ENCODE results near the gene MEGF6.
A peak's percentile ranks its signal among the peaks of the same experiment; 100 is the strongest.

Gene MEGF6

DNA sequence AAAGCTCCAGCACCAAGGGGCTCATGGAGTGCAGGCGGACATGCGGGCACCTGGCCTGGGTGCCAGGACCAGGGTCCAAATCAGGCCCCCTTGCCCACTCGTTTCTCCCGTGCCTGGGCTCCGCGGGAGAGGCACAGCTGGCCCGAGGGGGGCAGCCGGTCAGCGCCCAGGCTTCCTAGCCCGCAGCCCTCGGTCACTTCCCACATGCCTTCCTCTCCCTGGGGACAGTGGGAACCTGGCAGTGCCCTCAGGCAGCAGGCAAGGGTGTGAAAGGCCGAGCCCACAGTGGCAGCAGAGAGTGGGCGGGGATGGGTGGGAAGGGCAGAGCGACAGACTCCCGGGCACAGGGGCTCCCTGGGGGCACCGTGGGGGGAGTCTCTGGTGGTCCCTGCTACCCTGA is 69.8 kb downstream of the MEGF6 start:
- Mint-ChIP-seq H3K36me3 (no peaks in the 10 kb centered on the region), H3K4me1 (peaks cover 9 to 19% of the 10 kb centered on the region in 2 donors), H3K27me3 (no peaks in the 10 kb centered on the region), H3K27ac (no peak overlapping the region), H3K9me3 (no peaks in the 10 kb centered on the region), H3K4me3 (no peak overlapping the region)
- ATAC-seq (replicated peaks), result no peak
- no peak for DNase-seq

DNA sequence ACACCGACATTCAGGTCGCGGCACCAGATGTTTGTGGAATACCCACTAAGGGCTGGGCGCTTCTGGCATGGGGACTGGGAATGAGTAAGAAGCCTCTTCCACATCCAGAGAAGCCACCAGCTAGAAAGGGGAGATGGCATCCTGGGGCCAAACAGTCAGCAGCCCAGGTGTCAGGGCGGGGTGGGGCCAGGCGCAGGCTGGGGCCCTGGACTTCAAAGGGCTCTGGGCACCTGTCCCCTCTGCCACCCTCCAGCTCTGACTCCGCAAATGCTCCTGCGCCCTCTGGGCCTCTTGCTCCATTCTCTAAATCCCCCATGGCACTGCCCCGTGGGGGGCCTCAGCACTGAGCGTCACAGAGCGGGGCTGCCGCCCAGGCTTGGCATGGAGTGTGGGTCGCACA is 70.4 kb downstream of the MEGF6 start:
- Mint-ChIP-seq H3K9me3 (no peaks in the 10 kb centered on the region), H3K27me3 (no peaks in the 10 kb centered on the region), H3K4me3 (no peak overlapping the region), H3K4me1 (peaks cover 9 to 19% of the 10 kb centered on the region in 2 donors), H3K27ac (peak overlapping the region; percentile 59), H3K36me3 (no peaks in the 10 kb centered on the region)
- ATAC-seq (replicated peaks) (no peak), DNase-seq (no peak)

DNA sequence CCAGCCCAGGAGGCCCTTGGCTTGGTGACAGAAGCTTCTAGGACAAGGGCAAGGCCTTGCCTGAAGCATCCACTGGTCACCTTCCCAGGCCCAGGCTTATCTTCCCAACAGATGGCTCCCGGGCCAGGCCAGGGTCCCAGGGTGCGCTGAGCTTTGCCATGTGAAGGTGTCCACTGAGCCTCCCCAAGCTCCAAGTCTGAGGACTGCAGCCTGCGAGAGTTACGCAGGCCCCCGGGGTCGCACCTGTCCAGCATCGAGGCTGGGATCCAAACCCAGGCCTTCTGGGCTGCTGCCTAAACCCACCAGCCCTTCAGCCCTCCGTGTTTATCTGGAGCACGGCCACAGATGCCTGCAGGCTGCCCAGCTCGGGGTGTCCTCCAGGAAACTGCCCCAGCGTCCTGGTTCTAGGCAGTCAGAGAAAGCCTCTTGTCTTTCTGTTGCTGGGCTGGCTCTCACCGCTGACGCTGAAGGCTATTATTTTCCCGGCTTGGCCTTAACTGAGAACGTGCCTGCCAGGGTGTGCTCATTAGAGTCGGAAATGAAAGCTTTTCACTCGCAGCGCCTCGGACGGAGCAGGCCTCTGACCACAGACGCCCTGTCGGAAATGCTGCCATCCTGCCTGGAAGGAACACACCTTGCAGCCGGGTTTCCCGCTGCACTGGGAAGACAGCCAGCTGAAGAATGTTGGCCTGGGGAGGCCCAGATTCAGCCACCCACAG is 71.4 kb downstream of the MEGF6 start:
- ATAC-seq (replicated peaks) (no peak), DNase-seq (no peak)
- no peaks in the 10 kb centered on the region for H3K27me3 Mint-ChIP-seq
- H3K4me3 Mint-ChIP-seq, result no peak overlapping the region
- no peaks in the 10 kb centered on the region for H3K9me3 Mint-ChIP-seq
- H3K27ac Mint-ChIP-seq, result no peak overlapping the region
- H3K4me1 Mint-ChIP-seq, result peaks cover 9 to 19% of the 10 kb centered on the region in 2 donors
- no peaks in the 10 kb centered on the region for H3K36me3 Mint-ChIP-seq

DNA sequence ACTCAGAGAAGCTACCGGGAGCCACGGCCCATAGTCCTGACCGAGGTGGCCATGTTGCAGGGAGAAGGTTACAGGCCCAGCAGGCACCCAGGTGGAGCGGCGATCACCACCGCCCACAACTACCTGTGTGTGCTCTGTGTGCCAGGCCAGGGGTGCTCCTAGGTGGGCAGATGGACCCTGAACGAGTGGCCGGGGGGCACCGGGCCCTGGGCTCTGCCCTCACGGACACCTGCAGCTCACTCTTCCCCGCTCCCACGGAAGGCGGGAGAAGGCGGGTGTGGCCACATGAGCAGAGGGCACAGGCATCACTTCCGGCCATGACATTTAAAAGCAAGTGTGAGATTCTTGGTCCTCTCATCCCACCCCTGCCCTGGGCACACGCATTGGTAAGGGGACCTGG is 73.9 kb downstream of the MEGF6 start:
- no peaks in the 10 kb centered on the region for H3K27me3 Mint-ChIP-seq
- peaks cover 9 to 20% of the 10 kb centered on the region in 2 donors for H3K4me1 Mint-ChIP-seq
- H3K27ac Mint-ChIP-seq, result no peak overlapping the region
- H3K4me3 Mint-ChIP-seq, result no peak overlapping the region
- no peak for DNase-seq
- H3K9me3 Mint-ChIP-seq, result no peaks in the 10 kb centered on the region
- no peak for ATAC-seq (replicated peaks)
- H3K36me3 Mint-ChIP-seq, result no peaks in the 10 kb centered on the region

DNA sequence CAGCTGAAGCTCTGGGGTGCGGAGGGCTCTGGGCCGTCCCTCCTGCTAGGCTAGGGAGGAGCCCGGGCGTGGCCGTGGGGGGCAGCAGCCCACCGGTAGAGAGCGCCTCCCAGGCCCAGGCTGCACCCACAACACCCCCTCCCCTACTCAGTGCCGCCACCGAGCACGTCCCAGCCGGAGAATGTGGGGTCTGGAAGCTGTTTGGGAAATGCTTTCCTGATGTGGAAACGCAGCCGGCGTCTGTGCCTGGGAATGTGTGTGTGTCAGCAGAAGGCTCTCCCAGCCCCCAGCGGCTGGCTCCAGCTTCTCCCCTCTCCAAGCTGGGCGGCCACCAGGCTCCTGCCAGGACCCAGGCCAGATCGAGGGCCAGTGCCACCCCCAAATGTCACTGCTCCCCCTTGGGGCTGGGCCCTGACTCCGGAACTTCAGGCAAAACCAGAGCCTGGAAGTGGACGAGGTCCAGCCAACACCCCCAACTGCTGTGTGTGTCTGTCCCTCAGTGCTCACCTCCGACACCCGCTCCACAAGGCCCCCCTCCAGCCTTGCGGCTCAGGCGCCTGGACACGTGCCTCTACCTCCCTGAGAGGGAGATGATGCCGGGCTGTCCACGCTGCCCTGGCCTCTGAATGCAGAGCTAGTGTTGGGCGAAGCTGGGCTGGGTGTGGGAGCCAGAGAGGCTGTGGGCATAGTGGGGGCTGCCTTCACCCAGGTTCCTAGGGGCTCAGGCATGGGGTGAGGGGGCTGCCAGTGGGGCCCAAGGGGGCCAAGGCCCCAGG is 74.7 kb downstream of the MEGF6 start:
- Mint-ChIP-seq H3K4me1 (peaks cover 9 to 28% of the 10 kb centered on the region in 2 donors), H3K27me3 (no peaks in the 10 kb centered on the region), H3K36me3 (no peaks in the 10 kb centered on the region), H3K4me3 (no peak overlapping the region), H3K9me3 (no peaks in the 10 kb centered on the region), H3K27ac (no peak overlapping the region)
- DNase-seq (no peak), ATAC-seq (replicated peaks) (no peak)

DNA sequence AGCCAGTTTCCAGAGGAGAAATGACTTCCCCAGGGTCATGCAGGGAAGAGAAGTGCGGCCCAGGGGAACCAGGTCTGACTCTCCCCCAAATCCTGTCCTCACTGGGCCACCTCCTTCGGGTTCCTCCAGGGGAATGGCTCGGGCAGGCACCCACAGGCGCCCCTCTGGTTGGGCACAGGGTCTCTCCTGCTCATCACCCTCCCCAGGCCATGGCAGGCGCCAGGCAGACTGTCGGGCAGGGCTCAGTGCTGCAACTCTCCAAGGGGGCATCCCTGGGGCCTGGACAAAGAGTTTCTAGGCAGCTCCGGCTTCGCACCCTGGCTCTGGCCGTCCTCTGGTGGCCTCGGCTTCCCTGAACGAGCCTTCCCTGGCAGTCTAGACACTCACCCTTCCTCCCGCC is 75.6 kb downstream of the MEGF6 start:
- ATAC-seq (replicated peaks), result no peak

DNA sequence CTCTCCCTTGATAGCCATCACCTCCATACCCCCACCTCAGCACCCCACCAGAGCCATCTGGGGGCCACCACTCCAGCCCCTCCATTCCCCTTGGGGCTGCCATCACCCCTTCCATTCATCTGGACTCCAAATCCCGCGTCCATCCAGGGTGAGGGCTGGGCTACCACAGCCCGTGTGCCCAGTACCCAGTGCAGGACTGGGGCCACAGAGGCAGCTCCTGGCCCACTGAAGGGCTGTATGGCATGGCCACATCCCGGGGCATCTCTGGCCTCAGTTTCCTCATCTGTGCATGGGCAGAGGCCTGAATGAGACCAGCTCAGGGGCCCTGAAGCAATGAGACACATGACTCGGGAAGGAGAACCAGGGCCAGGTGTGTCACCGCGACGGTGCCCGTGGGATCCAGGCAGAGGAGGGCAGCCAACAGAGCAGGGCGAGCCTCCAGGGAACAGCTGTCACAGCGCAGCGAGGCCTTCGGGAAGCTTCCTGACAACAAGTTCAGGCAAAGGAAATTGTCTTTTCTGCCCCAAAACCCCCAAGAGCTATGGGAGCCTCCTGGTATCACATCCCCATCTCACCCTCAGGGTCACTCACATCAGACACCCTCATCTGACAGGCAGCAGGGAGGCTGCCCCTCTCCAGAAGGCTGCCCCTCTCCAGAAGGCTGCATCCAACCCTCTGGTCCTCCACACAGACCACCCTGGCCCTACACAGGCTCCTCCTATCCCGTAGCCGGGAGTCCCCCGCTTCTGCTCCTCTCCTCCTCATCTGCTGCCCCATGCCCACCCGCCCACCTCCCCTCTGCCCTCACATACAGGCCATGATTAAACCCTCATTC is 76.3 kb downstream of the MEGF6 start:
- H3K36me3 Mint-ChIP-seq, result no peaks in the 10 kb centered on the region

More for the DNA sequence above, 75.6 kb downstream of the MEGF6 start:
- Mint-ChIP-seq H3K36me3 (no peaks in the 10 kb centered on the region), H3K9me3 (no peaks in the 10 kb centered on the region), H3K4me1 (peaks cover 12 to 33% of the 10 kb centered on the region in 2 donors), H3K4me3 (no peak overlapping the region), H3K27me3 (no peaks in the 10 kb centered on the region), H3K27ac (no peak overlapping the region)
- DNase-seq, result no peak

DNA sequence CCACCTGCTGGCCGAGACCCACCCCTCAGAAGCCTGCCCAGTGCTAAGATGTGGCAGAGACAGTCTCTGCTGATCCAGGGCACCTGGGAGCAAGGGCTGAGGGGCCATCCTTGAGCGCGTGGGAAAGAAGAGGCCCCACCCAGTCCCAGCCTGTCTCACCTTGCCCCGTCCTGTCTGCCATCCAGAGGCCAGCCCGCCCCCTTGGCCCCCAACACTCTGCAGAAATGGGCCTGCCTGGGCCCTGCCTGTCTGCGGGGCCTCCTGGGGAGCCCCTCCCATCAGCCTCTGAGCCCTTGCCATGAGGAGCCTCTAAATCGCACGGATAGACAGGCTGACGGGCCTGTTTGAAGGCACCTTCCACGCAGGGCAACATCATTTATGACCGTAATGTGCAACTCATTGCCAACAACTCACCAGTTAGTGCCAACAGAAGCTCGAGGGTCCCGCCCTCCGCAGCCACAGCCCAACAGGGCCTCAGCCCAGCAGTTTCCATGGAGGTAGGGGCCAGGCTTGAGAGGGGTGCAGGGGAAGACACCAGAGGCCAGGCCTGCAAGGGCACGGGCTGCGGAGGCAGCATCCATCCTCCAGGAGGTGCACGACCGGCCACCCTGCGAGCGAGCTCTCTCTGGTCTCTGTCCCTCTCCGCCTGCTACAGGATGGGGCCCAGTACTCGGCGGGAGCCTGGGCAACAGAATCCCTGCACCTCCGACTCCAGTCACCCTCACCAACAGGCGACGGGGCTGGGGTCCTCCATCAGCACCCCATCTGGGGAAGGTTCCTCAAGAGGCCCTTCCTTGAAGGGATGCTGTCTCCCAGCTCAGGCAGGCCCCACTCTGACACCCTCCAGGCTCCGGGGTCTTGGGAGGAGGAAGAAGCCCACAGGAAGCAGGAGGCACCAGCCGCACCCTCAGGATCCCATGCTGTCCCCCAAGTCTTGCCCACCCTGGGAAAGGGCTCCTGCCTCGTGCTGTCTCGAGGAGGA is 78.0 kb downstream of the MEGF6 start:
- no peak for DNase-seq
- Mint-ChIP-seq H3K9me3 (no peaks in the 10 kb centered on the region), H3K36me3 (no peaks in the 10 kb centered on the region), H3K4me3 (no peak overlapping the region), H3K27ac (no peak overlapping the region), H3K4me1 (peaks cover 23 to 44% of the 10 kb centered on the region in 2 donors), H3K27me3 (no peaks in the 10 kb centered on the region)
- ATAC-seq (replicated peaks), result no peak

More for the DNA sequence above, 76.3 kb downstream of the MEGF6 start:
- no peak for ATAC-seq (replicated peaks)
- no peak for DNase-seq
- Mint-ChIP-seq H3K27me3 (no peaks in the 10 kb centered on the region), H3K27ac (no peak overlapping the region), H3K4me3 (no peak overlapping the region), H3K4me1 (peaks cover 17 to 40% of the 10 kb centered on the region in 2 donors), H3K9me3 (no peaks in the 10 kb centered on the region)

DNA sequence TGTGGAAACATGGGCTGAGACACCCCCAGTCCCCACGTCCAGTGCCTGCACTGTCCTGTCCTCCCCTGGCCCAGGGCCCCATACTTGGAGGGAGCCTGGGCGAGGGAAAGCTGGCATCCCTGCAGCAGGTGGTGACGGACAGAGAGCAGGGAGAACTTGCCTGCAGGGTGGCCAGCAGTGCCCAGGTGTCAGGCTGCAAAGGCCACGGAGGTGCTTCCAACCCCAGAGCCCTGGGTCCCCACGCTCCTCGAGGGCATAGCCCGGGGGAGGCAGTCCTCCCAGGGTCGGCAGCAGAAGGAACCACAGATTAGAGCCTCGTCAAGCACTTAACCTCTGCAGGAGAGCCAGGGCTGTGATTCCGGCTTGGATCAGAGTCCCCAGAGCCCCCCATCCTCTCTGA is 79.4 kb downstream of the MEGF6 start:
- H3K27ac Mint-ChIP-seq, result no peak overlapping the region
- peak overlapping the region; percentile 38 to 49 for H3K4me3 Mint-ChIP-seq
- no peak for DNase-seq
- H3K9me3 Mint-ChIP-seq, result no peaks in the 10 kb centered on the region
- H3K27me3 Mint-ChIP-seq, result no peaks in the 10 kb centered on the region
- ATAC-seq (replicated peaks), result no peak
- H3K4me1 Mint-ChIP-seq, result peaks cover 17 to 32% of the 10 kb centered on the region in 2 donors
- H3K36me3 Mint-ChIP-seq, result peaks cover 0 to 2% of the 10 kb centered on the region in 2 donors

DNA sequence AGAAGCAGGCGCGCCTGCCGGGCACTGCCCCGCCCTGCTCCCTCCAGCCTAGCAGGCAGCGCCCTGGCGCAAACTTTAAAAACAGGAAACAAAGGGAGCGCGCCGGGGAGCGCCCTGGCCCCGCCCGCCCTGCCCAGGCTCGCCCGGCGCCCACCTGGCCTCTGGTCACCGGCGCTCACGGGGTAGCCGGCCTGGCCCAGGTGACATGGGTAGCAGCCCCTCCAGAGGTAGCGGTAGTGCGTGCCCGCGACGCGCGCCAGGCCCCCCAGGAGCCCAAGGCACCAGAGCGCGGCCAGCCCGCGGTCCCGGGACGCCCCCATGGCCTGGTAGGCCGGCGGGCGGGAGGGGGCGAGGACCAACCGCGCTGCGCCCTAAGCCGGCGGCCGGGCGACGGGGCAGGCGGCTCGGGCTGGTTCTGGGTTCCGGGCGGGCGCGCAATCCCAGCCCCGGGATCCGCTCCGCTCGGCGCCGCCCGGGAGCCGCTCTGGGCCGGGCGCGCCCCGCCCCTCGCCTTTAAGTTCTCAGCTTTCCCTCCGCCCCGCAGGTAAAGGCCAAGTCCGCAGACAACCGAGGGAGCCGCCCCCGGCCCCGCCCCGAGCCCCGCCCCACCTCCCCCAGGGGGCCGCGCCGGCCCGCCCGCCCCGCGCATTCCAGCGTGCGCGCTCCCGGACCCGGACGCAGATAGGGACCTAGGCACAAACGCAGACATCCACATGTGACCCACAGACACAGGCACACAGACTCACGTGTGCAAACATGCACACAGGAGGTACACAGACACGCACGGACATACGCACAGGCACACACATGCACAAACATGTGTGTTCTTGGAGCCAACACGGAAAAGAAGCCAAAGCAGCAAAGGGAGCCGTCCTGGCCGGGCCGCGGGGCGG is 80.1 kb downstream of the MEGF6 start:
- Mint-ChIP-seq H3K4me1 (peaks cover 17 to 31% of the 10 kb centered on the region in 2 donors), H3K36me3 (peaks cover 0 to 2% of the 10 kb centered on the region in 2 donors), H3K4me3 (peak overlapping the region; percentile 90), H3K27ac (peak overlapping the region; percentile 72), H3K9me3 (no peaks in the 10 kb centered on the region), H3K27me3 (no peaks in the 10 kb centered on the region)
- peak; percentile 81 to 87 for ATAC-seq (replicated peaks)
- peak; percentile 52 for DNase-seq

DNA sequence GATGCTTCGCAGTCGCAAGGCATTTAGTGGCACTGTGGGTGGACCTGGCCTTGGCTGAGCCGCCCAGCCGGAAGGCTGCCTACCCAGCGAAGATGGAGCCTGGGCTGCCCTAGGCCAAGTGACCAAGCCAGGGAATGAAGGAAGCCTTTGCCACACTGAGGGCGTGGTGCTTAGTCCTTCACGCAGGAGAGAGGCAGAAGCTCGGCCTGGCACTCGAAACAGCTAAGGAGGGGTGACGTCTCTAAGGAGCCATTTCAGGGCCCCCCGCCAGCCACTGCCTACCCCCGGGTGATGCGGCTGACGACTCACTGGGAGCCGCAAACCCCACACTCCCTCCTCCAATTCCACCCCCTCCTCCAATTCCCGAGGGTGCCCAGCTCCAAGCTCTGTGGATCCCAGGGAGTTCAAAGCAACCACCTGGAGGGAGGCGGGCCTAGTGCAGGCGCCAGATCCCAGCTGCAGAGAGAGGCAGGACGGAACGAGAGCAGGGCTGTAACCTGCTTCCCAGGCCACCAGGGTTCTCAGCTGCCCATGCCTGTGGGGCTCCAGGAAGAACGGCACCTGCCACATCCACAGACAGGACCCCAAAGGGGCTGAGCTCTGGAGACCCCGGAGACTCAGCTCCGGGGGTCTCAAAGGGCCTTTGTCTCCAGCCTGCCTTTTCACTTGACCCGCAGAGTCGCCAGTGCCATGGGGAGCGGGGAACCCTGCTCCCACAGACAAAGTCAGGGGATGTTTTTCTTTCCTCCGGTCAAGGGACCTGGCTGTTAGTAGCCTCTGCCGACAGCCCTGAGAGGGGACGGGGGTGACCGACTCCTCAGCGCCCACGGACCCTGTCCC is 81.0 kb downstream of the MEGF6 start:
- no peak for DNase-seq

DNA sequence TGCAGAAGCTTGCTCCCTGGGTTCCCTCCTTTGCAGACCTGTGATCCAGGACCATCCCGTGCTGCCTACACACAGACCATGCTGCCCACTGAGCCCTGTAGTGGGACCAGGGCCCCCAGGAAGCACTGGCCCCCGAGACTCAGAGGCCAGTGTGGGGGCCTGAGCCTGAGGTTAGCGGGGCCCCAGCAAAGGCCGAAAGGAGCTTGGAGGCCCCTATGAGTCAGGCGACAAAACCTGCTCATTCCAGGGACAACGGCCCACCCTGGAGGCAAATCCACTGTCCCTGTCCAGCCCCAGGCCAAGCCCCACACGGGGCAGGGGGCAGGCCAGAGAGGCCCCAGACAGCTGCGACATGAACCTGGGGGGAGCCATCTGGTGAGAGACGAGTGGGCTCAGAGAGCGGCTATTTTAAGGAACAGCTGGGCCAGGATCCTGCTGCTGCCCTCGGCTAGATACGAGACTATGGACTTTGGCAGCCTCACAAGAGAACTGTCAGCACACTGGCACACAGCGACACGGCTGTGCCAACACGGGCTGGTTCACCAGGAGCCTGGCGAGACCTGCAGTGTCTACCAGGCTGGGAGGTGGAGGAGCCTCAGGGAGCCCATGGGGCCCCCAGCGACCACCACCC is 82.1 kb downstream of the MEGF6 start:
- no peak overlapping the region for H3K4me3 Mint-ChIP-seq
- H3K9me3 Mint-ChIP-seq, result no peaks in the 10 kb centered on the region
- no peaks in the 10 kb centered on the region for H3K27me3 Mint-ChIP-seq
- no peak for ATAC-seq (replicated peaks)
- peaks cover 0 to 2% of the 10 kb centered on the region in 2 donors for H3K36me3 Mint-ChIP-seq
- no peak for DNase-seq
- no peak overlapping the region for H3K27ac Mint-ChIP-seq
- peaks cover 19 to 36% of the 10 kb centered on the region in 2 donors for H3K4me1 Mint-ChIP-seq

More for the DNA sequence above, 81.0 kb downstream of the MEGF6 start:
- ATAC-seq (replicated peaks), result no peak
- H3K4me1 Mint-ChIP-seq, result peaks cover 19 to 36% of the 10 kb centered on the region in 2 donors
- H3K27me3 Mint-ChIP-seq, result no peaks in the 10 kb centered on the region
- H3K36me3 Mint-ChIP-seq, result peaks cover 0 to 2% of the 10 kb centered on the region in 2 donors
- no peaks in the 10 kb centered on the region for H3K9me3 Mint-ChIP-seq
- H3K4me3 Mint-ChIP-seq, result peak overlapping the region; percentile 72 to 90
- H3K27ac Mint-ChIP-seq, result no peak overlapping the region
